CD14-positive monocyte (primary cell): ENCODE data around the gene NPAS2. TPM values are rescaled to one million over a fixed set of nuclear protein-coding genes. Genes with fewer than 3 reads are reported as not detected.

Experiments
- DNase-seq, 3 donors: peaks; one replicate each; pipeline ENCODE4 v3.0.0-alpha.2; 2011 to 2022
- H2AFZ ChIP-seq: 2 replicates; pipeline ENCODE4 v1.6.0; 2012; ENCODE audit warnings: mild to moderate bottlenecking, low read depth, low read length, inconsistent platforms; ENCODE audit not compliant: insufficient read depth, poor library complexity, severe bottlenecking
- H3K27ac ChIP-seq, 2 donors: 1 replicate in 1 of 2; 2 replicates in 1 of 2; pipeline ENCODE4 v1.5.1; 2012 to 2013; ENCODE audit warnings: low read length in 2 of 2, control low read depth in 1 of 2, inconsistent platforms in 1 of 2, low read depth in 1 of 2, mild to moderate bottlenecking in 1 of 2
- H3K27me3 ChIP-seq, 2 donors: one replicate each; pipeline versions ENCODE4 v1.6.0 to v1.6.1; 2011 to 2013; ENCODE audit warnings: low read length in 2 of 2; ENCODE audit not compliant: control insufficient read depth in 2 of 2, insufficient read depth in 2 of 2
- H3K36me3 ChIP-seq, 2 donors: replicated peaks in 1 of 2; 1 replicate in 1 of 2; 2 replicates in 1 of 2; pipeline versions ENCODE4 v1.5.1 to v1.6.1; 2012 to 2013; ENCODE audit warnings: low read length in 2 of 2, control low read depth in 1 of 2, inconsistent platforms in 1 of 2, mild to moderate bottlenecking in 1 of 2; ENCODE audit not compliant: insufficient read depth in 2 of 2, control insufficient read depth in 1 of 2
- H3K4me1 ChIP-seq, 2 donors: 1 replicate in 1 of 2; 2 replicates in 1 of 2; pipeline versions ENCODE4 v1.5.1 to v1.6.1; 2012 to 2013; ENCODE audit warnings: low read length in 2 of 2, control low read depth in 1 of 2, inconsistent platforms in 1 of 2, mild to moderate bottlenecking in 1 of 2, moderate library complexity in 1 of 2; ENCODE audit not compliant: insufficient read depth in 2 of 2, control insufficient read depth in 1 of 2
- H3K4me2 ChIP-seq: replicated peaks from 2 replicates; pipeline ENCODE3; 2012; ENCODE audit warnings: low read length, moderate library complexity, mild to moderate bottlenecking; ENCODE audit not compliant: poor library complexity, severe bottlenecking; ENCODE audit errors: extremely low read depth
- H3K4me3 ChIP-seq, 3 experiments: fragments of 200-600 bp in 1 of 3; sonication (generic) in 1 of 3; replicated peaks in 1 of 3; 1 replicate in 2 of 3; 2 replicates in 1 of 3; pipeline ENCODE4 v1.5.1; 2011 to 2013; ENCODE audit warnings: low read length in 3 of 3, mild to moderate bottlenecking in 3 of 3, control low read depth in 2 of 3, low read depth in 2 of 3, inconsistent platforms in 1 of 3, moderate library complexity in 1 of 3
- H3K79me2 ChIP-seq: 2 replicates; pipeline ENCODE4 v1.6.0; 2012; ENCODE audit warnings: mild to moderate bottlenecking, control low read depth, inconsistent platforms, low read length, moderate library complexity; ENCODE audit not compliant: insufficient read depth
- H3K9ac ChIP-seq: 2 replicates; pipeline ENCODE4 v1.6.0; 2017; ENCODE audit warnings: low read length, mild to moderate bottlenecking; ENCODE audit not compliant: insufficient read depth, poor library complexity, severe bottlenecking
- H3K9me3 ChIP-seq, 2 donors: replicated peaks in 1 of 2; 1 replicate in 1 of 2; 2 replicates in 1 of 2; pipeline versions ENCODE4 v1.5.1 to v1.6.1; 2012 to 2013; ENCODE audit warnings: low read length in 2 of 2, control low read depth in 1 of 2; ENCODE audit not compliant: control insufficient read depth in 1 of 2, insufficient read depth in 1 of 2
- H4K20me1 ChIP-seq: 2 replicates; pipeline ENCODE4 v1.6.0; 2012; ENCODE audit warnings: mild to moderate bottlenecking, low read length, control low read depth, moderate library complexity; ENCODE audit not compliant: insufficient read depth
- H3K27ac Mint-ChIP-seq, 7 donors: one replicate each; pipeline ENCODE4 v1.8.0; 2020; ENCODE audit warnings: mild to moderate bottlenecking in 7 of 7, mixed read lengths in 7 of 7, moderate library complexity in 6 of 7, inconsistent platforms in 2 of 7
- H3K27me3 Mint-ChIP-seq, 3 donors: one replicate each; pipeline ENCODE4 v1.8.0; 2021 to 2022; ENCODE audit warnings: low read depth in 3 of 3, mild to moderate bottlenecking in 3 of 3, mixed read lengths in 3 of 3, moderate library complexity in 3 of 3, inconsistent platforms in 1 of 3
- H3K36me3 Mint-ChIP-seq, 2 donors: one replicate each; pipeline ENCODE4 v1.8.0; 2020; ENCODE audit warnings: mixed read lengths in 2 of 2, inconsistent platforms in 1 of 2, mild to moderate bottlenecking in 1 of 2
- H3K4me1 Mint-ChIP-seq: one replicate; pipeline ENCODE4 v1.8.0; 2020; ENCODE audit warnings: mild to moderate bottlenecking, mixed read lengths
- H3K4me3 Mint-ChIP-seq, 2 donors: one replicate each; pipeline ENCODE4 v1.8.0; 2020; ENCODE audit warnings: mild to moderate bottlenecking in 2 of 2, mixed read lengths in 2 of 2, moderate library complexity in 1 of 2
- H3K9me3 Mint-ChIP-seq, 7 donors: one replicate each; pipeline ENCODE4 v1.8.0; 2020 to 2022; ENCODE audit warnings: mixed read lengths in 7 of 7, mild to moderate bottlenecking in 6 of 7, moderate library complexity in 6 of 7, inconsistent platforms in 2 of 7
- CTCF ChIP-seq: fragments of 200-600 bp; IDR thresholded peaks from one replicate; pipeline ENCODE4 v1.8.0; 2022; ENCODE audit warnings: antibody characterized with exemption, mild to moderate bottlenecking
- WGBS: methylation state at CpG from one replicate; pipeline ENCODE4 v1.1.5; 2013; ENCODE audit warnings: missing lambda C conversion rate; ENCODE audit not compliant: insufficient coverage; 5-methylcytosine and 5-hydroxymethylcytosine counted together
- intact Hi-C, 2 donors: fragments of 100-400 bp; cut with micrococcal nuclease; formaldehyde crosslinking; loops; one replicate each; pipeline versions ENCODE4 v1.15.0 to v1.15.1; 2023
- polyA plus RNA-seq, 3 donors: library from polyadenylated mRNA; depleted of rRNA in 1 of 3; unstranded in 2 of 3; stranded (reverse) in 1 of 3; fragments of 300-500 nt in 2 of 3; fragments of >200 nt in 1 of 3; fragmentation: Illumina TruSeq in 2 of 3; gene quantifications; 1 replicate in 2 of 3; 2 replicates in 1 of 3; pipeline ENCODE4 v1.2.3, GENCODE V29; 2012 to 2021

Gene NPAS2
- polyA plus RNA-seq, 3 donors, result not detected

- Mint-ChIP-seq H3K4me3 (peak overlapping the region in 1 of 2 donors; percentile 79), H3K27ac (no peak overlapping the region), H3K9me3 (peaks cover 0 to 8% (median 2%) of the 10 kb centered on the region in 7 donors), H3K4me1 (peaks cover 2% of the 10 kb centered on the region), H3K36me3 (peaks cover 0 to 2% of the 10 kb centered on the region in 2 donors), H3K27me3 (peaks cover 56 to 83% (median 67%) of the 10 kb centered on the region in 3 donors)
- Histone ChIP-seq H3K9me3 (peaks cover 0 to 28% of the 10 kb centered on the region in 2 donors), H3K27me3 (peaks cover 55 to 80% of the 10 kb centered on the region in 2 donors), H3K27ac (no peak overlapping the region), H3K4me1 (no peaks in the 10 kb centered on the region), H2AFZ (no peak overlapping the region), H3K4me2 (no peak overlapping the region), H3K36me3 (no peaks in the 10 kb centered on the region), H3K79me2 (no peaks in the 10 kb centered on the region), H3K9ac (no peak overlapping the region), H4K20me1 (no peaks in the 10 kb centered on the region), H3K4me3 (no peak overlapping the region)
- TF ChIP-seq CTCF, result no peak
- WGBS, result 96% methylated on average over 4 of the region's 7 CpGs
- intact Hi-C loops, result no loop called here
- no peak for DNase-seq
Measured at GRCh38 chr2:100817388-100817985, 2.5 kb upstream of the NPAS2 start.

- no peak for TF ChIP-seq CTCF
- peaks cover 0 to 28% of the 10 kb centered on the region in 2 donors for H3K9me3 ChIP-seq
- H3K27me3 ChIP-seq, result peaks cover 61 to 85% of the 10 kb centered on the region in 2 donors
- no peaks in the 10 kb centered on the region for H4K20me1 ChIP-seq
- peaks cover 2% of the 10 kb centered on the region for H3K4me1 Mint-ChIP-seq
- H3K79me2 ChIP-seq, result no peaks in the 10 kb centered on the region
- peaks cover 0 to 8% (median 2%) of the 10 kb centered on the region in 7 donors for H3K9me3 Mint-ChIP-seq
- H2AFZ ChIP-seq, result no peak overlapping the region
- no peaks in the 10 kb centered on the region for H3K36me3 ChIP-seq
- no peak for DNase-seq
- H3K4me2 ChIP-seq, result no peak overlapping the region
- H3K4me1 ChIP-seq, result no peaks in the 10 kb centered on the region
- 25% methylated on average over 12 of the region's 16 CpGs for WGBS
- no peak overlapping the region for H3K27ac Mint-ChIP-seq
- no peak overlapping the region for H3K9ac ChIP-seq
- intact Hi-C loops, result no loop called here
- peaks cover 62 to 85% (median 67%) of the 10 kb centered on the region in 3 donors for H3K27me3 Mint-ChIP-seq
- no peak overlapping the region for H3K27ac ChIP-seq
- peaks cover 0 to 2% of the 10 kb centered on the region in 2 donors for H3K36me3 Mint-ChIP-seq
- H3K4me3 Mint-ChIP-seq, result peak overlapping the region in 1 of 2 donors; percentile 79
- H3K4me3 ChIP-seq, result no peak overlapping the region
Measured at GRCh38 chr2:100818003-100818605, 1.8 kb upstream of the NPAS2 start.
